Stimulated activated CD4-positive, alpha-beta T cell treated with anti-CD3 and anti-CD28 coated beads, Interleukin-15, amount 100 ng/mL, for 1 hour (primary cell): Measurements from ENCODE around the gene EMB.
A peak's percentile ranks its signal among the peaks of the same experiment; 100 is the strongest.
"Not testable (repeated sequence)": the region's sequence is repeated elsewhere in the genome, so short reads cannot be mapped to it uniquely, and the experiment has no call there.

ENCODE experiments used
- DNase-seq, 2 donors: peaks; one replicate each; pipeline ENCODE4 v3.0.0-alpha.2; 2020; ENCODE audit warnings: low read depth in 1 of 2, low spot score in 1 of 2

EMB gene, protein sequence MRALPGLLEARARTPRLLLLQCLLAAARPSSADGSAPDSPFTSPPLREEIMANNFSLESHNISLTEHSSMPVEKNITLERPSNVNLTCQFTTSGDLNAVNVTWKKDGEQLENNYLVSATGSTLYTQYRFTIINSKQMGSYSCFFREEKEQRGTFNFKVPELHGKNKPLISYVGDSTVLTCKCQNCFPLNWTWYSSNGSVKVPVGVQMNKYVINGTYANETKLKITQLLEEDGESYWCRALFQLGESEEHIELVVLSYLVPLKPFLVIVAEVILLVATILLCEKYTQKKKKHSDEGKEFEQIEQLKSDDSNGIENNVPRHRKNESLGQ

DNA sequence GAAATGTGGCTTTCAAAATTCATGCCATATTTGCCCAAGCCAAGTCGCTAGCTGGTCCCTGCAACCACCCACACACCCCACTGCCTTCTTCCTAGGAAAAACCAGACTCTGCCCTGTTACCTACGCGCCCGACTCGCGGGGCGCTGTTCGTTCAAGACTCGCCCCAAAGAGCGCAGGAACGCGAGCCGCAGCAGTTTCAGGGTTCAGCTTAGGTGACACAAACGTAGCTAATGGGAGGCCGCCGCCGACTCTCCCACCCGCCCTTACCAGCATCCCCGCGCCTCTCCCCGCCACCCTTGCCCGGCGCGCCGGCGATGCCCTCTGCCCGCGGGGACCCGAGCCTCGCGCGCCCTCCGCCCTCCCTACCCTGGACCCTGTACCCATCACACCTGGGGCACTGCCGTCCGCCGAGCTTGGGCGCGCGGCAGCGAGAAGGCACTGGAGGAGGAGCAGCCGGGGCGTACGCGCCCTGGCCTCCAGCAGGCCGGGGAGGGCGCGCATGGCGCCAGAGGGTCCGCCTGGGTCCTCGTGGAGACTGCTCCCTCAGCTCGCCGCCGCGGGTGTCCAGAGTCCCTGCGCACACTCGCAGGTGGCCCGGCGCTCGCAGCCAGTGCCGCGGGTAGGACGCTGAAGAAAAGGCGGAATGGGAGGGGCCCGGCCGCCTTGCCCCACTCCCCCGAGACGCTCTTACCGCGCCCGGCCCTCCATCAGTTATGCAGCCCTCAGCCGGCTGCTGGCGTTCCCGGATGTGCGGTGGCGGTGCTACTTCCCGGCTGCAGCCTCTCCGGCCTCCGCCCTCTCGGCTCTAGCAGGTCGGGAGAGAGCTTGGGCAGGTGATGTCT is at the start of gene EMB:
Gene EMB, minus strand, starts transcription at position 638 of the 842 bp plus-strand sequence. Its CDS starts 137 bp downstream, at position 501.
- peak; percentile 58 to 67 for DNase-seq

DNA sequence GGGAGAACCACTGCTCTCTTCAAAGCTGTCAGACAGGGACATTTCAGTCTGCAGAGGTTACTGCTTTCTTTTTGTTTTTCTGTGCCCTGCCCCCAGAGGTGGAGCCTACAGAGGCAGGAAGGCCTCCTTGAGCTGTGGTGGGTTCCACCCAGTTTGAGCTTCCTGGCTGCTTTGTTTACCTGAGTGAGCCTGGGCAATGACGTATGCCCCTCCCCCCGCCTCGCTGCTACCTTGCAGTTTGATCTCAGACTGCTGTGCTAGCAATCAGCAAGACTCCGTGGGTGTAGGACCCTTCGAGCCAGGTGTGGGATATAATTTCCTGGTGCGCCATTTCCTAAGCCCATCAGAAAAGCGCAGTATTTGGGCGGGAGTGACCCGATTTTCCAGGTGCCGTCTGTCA is 48.4 kb upstream of the EMB start:
- not testable (repeated sequence) for DNase-seq

DNA sequence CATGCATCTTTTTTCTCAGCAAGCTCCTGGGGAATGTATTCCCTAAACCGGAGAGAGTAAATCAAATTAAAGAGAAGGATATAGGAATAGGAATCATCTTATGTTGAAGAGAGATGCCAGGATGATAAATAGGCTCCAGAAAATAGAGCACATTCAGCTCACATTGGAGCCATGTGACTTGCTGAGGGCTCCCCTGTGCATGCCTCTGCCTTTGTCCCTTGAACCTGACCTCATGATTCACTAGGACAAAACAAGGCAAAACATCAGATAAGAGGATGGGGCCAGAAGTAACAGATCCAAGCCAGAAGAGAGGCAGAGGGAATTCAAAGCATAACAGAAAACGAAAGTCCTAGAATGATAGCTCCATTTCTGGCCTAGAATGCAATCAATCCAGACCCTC is 37.7 kb upstream of the EMB start:
- DNase-seq: not testable (repeated sequence)

DNA sequence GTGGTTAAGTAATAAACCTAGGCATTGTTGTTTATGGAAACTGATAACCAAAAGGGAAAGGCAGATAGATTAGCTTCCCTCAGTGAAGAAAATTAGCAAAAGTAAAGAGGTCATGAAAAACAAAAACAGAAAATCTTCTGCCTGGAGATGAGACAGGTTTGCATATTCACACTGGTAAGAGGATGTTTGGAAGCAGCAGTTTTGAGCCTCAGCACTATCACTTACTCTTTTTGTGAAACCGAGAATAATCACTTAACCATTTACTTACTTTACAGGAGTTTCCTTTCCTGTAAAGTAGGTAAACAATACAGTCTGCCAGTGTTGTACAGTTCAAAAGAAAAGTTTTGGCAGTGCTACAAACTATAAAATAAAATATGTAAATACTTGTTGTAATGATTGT is 35.5 kb upstream of the EMB start:
- DNase-seq: no peak

DNA sequence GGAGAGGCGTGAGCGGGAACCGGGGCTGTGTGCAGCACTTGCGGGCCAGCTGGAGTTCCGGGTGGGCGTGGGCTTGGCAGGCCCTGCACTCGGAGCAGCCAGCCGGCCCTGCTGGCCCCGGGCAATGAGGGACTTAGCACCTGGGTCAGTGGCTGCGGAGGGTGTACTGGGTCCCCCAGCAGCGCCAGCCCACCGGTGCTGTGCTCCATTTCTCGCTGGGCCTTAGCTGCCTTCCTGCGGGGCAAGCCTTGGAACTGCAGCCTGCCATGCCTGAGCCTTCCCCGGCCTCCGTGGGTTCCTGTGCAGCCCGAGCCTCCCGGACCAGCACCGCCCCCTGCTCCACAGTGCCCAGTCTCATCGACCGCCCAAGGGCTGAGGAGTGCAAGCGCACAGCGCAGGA is 23.9 kb upstream of the EMB start:
- DNase-seq: not testable (repeated sequence)

DNA sequence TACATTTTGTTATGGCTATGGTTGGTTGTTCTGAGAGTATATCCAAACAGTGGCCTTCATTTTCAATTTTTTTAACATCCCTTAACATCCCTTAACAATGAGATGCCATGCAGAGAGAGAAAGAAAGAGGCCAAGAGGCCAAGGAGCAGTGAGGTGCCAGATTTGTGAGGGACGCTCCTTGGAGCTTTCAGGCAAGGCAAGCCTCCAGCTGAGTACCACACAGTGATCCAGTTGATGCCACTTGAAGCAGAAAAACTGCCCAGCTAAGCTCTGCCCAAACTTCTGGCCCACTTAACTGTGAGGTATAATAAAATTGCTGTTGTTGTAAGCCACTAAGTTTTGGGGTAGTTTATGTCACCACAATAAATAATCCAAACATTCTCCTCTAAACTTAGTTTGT is 22.6 kb upstream of the EMB start:
- DNase-seq: no peak

DNA sequence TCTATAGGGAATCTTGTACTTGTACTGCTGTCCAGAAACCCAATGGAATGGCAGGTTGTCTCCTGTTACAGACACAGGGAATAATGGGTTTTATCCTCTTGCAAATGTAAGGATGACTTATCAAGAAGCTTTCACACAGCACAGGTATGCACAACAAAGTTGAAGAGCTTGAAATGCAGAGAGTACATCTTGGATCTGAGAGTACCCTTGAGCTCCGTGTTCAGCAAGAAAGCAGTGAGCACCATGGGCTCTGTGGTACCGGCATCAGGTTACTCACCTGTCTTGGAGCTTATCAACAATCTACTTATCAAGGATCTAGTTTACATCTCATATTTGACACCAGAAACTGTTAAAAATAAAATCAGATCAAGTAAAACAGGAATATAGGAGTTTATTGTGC is 22.0 kb upstream of the EMB start:
- DNase-seq: no peak

DNA sequence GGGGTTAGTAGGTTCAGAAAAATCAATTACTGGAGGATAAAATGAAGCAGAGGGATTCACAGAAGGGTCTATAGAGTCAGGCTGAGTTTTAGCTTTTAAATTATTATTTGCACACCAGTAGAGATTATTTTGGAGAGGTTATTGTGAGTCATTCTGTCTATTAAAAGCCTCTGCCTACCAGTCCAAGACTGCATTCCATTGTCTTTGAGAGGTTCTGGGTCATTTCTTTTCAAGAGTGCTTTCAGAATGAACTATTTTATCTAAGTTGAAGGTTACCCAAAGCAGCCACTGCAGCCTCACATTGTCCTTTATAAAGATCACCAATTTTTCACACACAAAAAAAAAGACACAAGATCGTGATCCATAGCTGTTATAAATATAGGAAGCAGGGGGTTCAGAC is 21.5 kb upstream of the EMB start:
- not testable (repeated sequence) for DNase-seq

DNA sequence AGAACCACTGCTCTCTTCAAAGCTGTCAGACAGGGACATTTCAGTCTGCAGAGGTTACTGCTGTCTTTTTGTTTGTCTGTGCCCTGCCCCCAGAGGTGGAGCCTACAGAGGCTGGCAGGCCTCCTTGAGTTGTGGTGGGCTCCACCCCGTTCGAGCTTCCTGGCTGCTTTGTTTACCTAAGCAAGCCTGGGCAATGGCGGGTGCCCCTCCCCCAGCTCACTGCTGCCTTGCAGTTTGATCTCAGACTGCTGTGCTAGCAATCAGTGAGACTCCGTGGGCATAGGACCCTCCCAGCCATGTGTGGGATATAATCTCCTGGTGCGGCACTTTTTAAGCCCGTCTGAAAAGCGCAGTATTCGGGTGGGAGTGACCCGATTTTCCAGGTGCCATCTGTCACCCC is 17.3 kb upstream of the EMB start:
- not testable (repeated sequence) for DNase-seq

DNA sequence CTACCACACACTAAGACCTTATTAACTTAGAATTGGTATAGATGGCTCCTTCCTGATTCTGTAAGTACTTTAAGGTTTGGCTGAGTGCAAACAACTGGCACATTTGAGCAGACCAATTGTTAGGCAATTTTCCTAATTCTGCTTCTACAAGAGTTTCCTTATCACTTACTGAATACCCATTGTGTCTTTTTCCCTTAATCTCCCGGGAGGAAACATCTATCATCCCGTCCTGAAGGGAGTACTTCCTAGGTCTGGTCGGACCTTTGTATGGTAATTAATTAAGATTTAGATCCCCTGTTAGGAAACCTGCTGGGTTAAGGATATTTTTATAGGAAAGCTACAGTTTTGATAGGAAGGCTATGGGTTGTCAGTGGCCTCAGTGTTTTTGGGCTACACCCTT is 8.2 kb upstream of the EMB start:
- not testable (repeated sequence) for DNase-seq

DNA sequence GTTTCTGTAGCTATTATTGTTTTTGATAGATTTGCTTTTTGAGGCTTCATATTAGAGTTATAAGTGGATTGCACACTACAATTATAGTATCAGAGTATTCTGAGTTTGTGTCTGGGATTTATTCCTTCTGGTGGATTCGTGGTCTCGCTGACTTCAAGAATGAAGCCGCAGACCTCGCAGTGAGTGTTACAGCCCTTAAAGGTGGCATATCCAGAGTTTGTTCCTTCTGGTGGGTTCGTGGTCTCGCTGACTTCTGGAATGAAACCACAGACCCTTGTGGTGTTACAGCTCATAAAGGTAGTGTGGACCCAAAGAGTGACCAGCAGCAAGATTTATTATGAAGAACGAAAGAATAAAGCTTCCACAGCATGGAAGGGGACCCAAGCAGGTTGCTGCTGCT is 6.9 kb upstream of the EMB start:
- DNase-seq: no peak

DNA sequence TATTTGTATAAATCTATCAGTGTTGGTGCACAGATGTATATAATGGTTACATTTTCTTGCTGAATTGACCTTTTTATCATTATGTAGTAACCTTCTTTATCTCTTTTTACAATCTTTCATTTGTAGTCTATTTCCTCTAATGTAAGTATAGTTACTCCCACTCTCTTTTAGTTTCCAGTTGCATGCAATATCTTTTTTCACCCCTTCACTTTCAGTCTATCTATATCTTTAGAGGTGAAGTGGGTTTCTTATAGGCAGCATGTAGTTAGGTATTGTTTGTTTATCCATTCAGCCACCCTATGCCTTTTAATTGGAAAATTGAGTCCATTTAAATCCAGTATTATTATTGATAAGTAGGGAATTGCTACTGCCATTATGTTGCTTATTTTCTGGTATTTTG is 6.1 kb upstream of the EMB start:
- DNase-seq: no peak

DNA sequence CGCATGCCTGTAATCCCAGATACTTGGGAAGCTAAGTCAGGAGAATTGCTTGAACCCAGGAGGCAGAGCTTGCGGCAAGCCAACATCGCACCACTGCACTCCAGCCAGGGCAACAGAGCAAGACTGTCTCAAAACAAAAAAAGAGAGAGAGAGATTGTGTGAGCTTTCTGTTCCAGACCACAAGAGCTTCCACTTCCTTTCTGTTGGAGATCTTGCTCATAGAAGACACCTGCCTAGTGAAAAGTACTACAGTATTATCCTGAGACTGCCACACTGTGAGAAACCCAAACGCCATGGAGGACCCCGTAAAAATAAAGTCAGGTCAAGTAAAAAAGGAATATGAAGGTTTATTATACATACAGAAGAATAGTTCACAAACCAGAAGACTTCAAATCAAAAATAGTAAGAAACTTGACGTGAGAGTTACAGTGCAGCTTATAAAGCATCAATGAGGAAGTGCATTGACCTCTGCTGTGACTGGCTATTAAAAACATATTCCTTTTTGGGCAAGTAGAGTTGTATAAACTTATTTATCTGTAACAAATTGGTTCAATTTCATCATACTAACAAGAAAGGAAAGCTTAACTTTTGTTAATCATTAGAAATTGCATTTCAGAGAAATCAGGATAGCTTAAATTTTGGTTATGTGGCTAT is 4.3 kb upstream of the EMB start:
- DNase-seq: no peak

DNA sequence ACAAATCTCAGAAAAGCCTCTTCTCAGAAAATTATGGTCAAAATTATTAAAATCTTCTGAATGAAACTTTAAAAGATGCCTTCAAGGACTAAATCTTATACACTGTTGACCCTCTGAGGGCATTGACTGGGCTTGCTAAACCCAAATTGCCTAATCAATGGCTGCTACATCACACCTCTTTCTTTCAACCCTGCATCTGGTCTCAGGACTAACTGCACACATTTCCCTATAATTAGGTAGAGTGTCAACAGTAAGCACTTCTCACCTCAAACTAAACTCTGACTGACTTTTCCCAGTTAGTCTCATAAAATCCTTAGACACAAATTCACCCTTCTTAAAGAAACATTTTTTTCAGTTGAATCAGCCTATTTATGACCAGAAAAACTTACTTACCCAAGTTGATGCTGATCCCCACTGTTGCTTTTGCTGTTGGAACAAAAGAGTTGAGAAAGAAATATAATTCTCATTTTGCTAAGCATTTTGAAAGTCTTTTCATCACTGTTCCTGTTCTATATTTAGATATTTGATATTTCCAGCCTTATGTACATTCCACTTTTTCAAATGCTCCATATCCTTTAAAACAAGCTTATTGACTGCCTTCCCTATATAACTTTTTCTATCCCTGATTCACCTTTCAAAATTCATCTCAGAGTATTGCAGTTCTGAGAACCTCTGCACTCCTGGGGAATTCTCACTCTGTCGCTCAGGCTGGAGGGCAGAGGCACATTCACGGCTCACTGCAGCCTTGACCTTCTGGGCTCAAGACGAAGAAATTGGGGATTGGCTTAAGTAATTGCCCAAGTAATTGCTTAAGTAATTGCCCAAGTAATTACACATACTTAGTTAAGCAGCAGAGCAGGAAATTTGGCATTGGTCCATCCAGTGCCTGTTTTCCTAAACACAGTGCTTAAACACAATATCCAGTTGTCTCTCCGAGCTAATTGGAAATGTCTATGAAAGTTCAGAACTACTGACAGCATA is 1.8 kb upstream of the EMB start:
- DNase-seq: not testable (repeated sequence)

DNA sequence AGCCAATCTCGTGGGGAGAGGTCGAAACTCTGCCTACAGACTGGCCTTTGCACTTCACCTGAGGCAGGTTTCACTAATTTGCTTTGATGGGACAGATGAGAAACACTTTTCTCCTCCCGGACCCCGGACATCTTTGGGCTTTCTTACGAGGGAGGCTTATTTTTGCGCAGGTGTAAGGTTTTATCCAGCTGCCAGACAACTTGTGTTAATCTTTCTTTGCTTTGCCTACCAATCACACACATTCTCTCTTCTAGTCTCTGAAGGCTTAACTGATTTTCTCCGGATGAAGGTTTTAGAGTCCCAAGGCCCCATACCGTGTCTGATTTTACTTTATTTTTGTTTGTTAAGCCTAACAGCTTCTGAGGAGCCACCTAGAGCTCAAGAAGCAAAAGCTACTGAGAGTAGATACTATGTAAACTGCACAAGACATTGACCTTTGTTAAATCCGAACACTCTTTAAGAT is 436 bp upstream of the EMB start:
- no peak for DNase-seq

DNA sequence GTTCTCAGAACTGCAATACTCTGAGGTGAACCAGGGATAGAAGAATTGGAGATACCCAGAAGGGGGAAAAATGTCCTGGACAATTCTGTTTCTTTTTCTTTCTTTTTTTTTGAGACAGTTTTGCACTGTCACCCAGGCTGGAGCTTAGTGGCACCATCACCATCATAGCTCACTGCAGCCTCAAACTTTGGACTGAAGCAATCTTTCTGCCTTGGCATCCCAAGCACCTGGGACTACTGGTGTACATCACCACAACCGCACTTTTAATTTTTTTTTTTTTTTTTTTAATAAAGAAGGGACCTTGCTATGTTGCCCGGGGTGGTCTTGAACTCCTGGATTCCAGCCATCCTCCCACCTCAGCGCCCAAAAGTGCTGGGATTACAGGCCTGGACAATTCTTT is 1.9 kb downstream of the EMB start:
- no peak for DNase-seq

DNA sequence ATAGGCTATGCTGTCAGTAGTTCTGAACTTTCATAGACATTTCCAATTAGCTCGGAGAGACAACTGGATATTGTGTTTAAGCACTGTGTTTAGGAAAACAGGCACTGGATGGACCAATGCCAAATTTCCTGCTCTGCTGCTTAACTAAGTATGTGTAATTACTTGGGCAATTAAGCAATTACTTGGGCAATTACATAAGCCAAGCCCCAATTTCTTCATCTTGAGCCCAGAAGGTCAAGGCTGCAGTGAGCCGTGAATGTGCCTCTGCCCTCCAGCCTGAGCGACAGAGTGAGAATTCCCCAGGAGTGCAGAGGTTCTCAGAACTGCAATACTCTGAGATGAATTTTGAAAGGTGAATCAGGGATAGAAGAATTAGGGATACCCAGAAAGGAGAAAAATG is 3.0 kb downstream of the EMB start:
- DNase-seq: not testable (repeated sequence)

DNA sequence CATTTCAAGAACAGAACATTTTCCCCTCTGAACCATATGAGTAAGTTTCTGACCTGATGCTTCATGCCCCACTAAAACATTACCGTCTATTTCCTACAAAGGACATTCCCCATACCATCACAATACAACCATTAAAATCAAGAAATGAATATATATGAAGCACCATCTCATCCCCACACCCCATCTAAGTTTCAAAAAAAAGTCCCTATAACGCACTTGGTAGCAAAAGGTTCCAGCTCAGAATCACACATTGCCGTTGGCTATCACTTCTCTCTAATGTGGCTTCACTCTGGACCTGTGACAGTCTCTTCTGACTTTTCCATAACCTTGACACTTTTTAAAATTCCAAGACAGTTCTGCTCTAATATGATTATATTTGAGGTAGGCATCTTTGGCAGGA is 5.9 kb downstream of the EMB start:
- no peak for DNase-seq

DNA sequence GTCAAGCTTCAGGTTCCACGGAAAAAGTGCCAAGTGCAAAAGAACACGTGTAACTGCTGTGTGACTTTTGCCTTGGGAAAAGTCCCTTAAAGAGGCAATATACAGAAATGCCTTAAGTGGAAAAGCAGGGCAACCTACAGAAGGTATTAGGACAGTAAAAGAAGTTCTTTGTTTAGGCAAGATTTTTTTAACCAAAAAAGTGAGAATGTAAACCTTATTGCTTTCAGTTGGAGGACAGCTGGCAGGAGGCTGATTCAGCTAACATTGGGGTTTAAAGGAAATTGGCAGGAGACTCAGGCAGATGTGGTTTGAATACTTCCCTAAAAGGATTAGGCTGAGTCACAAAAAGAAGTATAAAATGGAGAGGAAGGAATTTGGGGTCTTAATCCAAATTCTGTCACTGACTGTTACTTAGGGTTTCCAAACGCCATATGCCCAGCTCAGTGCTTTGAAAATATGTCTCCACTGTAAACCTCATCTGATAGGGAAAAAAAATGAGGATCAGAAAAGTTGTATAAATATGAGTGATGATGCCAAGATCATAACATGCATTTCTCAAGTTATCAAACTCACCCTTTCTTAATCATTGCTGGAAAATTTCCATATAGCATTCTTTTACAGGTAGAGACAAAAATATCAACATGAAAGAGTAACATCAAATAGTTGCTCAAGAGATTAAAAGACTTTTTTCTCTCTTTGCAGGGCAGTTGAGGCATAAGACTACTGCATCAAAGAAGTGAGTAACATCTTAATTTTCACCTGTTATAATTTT is 9.8 kb downstream of the EMB start:
- DNase-seq: not testable (repeated sequence)
